Measurements from ENCODE around the gene GALNT6. TPM values are rescaled to one million over a fixed set of nuclear protein-coding genes. Genes with fewer than 3 reads are reported as not detected.

Gene GALNT6
- total RNA-seq, 1 donor from 2014 or later = 0.90 TPM

- H3K27ac Mint-ChIP-seq (ENCODE audit: unreplicated experiment) = no peak overlapping the region
- no peaks in the 10 kb centered on the region for H3K36me3 Mint-ChIP-seq (ENCODE audit: low read depth)
- H3K4me1 Mint-ChIP-seq (ENCODE audit: low read depth) = peaks cover 8% of the 10 kb centered on the region
- DNase-seq (ENCODE audit: low spot score) = no peak
- H3K27me3 Mint-ChIP-seq (ENCODE audit: low read depth) = no peaks in the 10 kb centered on the region
- TF ChIP-seq, protein P1, sequence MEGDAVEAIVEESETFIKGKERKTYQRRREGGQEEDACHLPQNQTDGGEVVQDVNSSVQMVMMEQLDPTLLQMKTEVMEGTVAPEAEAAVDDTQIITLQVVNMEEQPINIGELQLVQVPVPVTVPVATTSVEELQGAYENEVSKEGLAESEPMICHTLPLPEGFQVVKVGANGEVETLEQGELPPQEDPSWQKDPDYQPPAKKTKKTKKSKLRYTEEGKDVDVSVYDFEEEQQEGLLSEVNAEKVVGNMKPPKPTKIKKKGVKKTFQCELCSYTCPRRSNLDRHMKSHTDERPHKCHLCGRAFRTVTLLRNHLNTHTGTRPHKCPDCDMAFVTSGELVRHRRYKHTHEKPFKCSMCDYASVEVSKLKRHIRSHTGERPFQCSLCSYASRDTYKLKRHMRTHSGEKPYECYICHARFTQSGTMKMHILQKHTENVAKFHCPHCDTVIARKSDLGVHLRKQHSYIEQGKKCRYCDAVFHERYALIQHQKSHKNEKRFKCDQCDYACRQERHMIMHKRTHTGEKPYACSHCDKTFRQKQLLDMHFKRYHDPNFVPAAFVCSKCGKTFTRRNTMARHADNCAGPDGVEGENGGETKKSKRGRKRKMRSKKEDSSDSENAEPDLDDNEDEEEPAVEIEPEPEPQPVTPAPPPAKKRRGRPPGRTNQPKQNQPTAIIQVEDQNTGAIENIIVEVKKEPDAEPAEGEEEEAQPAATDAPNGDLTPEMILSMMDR (IDR thresholded peaks at IDR 0.05) = no peak
- H3K4me3 Mint-ChIP-seq (ENCODE audit: unreplicated experiment) = no peak overlapping the region
- H3K9me3 Mint-ChIP-seq (ENCODE audit: low read depth) = no peaks in the 10 kb centered on the region
Measured at GRCh38 chr12:51329742-51330141, 61.5 kb downstream of the GALNT6 start.

GRCh38 chr12:51328587-51328986 is 62.6 kb downstream of the GALNT6 start:
- Mint-ChIP-seq H3K4me1 (ENCODE audit: low read depth) (peaks cover 8% of the 10 kb centered on the region), H3K36me3 (ENCODE audit: low read depth) (no peaks in the 10 kb centered on the region), H3K9me3 (ENCODE audit: low read depth) (no peaks in the 10 kb centered on the region), H3K27me3 (ENCODE audit: low read depth) (no peaks in the 10 kb centered on the region), H3K27ac (ENCODE audit: unreplicated experiment) (no peak overlapping the region), H3K4me3 (ENCODE audit: unreplicated experiment) (no peak overlapping the region)
- no peak for DNase-seq (ENCODE audit: low spot score)
- TF ChIP-seq, protein P1 (IDR thresholded peaks at IDR 0.05) = no peak

DNA sequence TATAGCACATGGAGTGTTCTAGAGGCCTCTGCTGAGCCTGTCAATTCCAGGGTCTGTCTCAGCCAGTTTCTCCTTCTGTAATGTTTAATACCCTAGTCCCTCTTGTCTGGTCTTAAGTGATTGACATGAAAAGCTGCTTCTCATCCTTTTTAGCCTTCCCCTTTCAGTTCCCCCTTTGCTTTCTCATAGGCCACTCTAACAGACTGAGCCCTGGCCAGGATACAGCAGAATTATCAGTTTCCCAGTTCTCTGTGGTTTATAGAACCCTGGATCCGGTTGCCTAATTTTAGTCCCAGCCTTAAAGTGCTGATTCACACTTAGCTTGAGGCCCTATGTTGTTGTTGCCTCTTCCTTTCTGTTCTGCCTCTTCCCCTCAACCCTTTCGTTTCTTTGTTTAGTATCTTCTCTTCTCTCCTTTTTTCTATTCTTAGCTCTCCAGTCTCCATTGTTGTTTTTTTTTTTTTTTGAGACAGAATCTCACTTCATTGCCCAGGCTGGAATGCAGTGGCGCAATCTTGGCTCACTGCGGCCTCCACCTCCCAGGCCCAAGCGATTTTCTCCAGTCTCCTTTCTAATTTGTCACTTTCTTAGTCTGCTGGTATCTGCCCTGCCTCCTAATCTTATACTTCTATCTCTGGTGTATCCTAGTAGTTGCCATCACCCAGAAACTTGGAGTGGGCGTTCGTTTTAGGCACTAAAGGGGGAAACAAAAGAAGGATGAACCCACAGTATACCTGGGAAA is 64.3 kb downstream of the GALNT6 start:
- Mint-ChIP-seq H3K9me3 (ENCODE audit: low read depth) (no peaks in the 10 kb centered on the region), H3K36me3 (ENCODE audit: low read depth) (no peaks in the 10 kb centered on the region), H3K27me3 (ENCODE audit: low read depth) (no peaks in the 10 kb centered on the region), H3K4me1 (ENCODE audit: low read depth) (peaks cover 8% of the 10 kb centered on the region), H3K4me3 (ENCODE audit: unreplicated experiment) (no peak overlapping the region), H3K27ac (ENCODE audit: unreplicated experiment) (peak overlapping the region; percentile 93)
- TF ChIP-seq, protein P1 (IDR thresholded peaks at IDR 0.05) = no peak
- DNase-seq (ENCODE audit: low spot score) = no peak

DNA sequence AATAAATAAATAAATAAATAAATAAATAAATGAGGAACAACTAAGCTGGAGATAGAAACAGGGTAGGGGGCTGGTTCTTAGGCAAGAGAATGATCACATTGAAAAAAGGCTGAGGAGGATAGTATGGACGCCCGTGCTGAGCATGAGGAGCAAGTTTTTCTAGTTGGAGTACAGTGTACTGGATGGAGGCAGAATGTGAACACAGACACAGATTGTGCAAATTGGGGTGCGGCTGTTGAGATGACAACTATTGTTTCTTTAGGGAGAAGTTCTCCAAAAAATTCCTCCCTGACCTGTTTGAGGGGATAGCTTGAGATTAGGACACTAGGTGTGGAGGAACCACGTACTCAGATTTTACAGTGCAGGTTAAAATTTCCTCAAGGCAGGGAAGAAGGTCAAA is 66.3 kb downstream of the GALNT6 start:
- Mint-ChIP-seq H3K9me3 (ENCODE audit: low read depth) (no peaks in the 10 kb centered on the region), H3K27me3 (ENCODE audit: low read depth) (no peaks in the 10 kb centered on the region), H3K27ac (ENCODE audit: unreplicated experiment) (no peak overlapping the region), H3K36me3 (ENCODE audit: low read depth) (no peaks in the 10 kb centered on the region), H3K4me1 (ENCODE audit: low read depth) (peaks cover 8% of the 10 kb centered on the region), H3K4me3 (ENCODE audit: unreplicated experiment) (no peak overlapping the region)
- TF ChIP-seq, protein P1 (IDR thresholded peaks at IDR 0.05) = no peak
- no peak for DNase-seq (ENCODE audit: low spot score)

- H3K4me3 Mint-ChIP-seq (ENCODE audit: unreplicated experiment) = no peak within 1 kb of the TSS
- H3K36me3 Mint-ChIP-seq (ENCODE audit: low read depth) = no peaks in the 10 kb centered on the region
- DNase-seq (ENCODE audit: low spot score) = no peak
- H3K27ac Mint-ChIP-seq (ENCODE audit: unreplicated experiment) = no peak within 1 kb of the TSS
- TF ChIP-seq, protein P1 (IDR thresholded peaks at IDR 0.05) = no peak
- H3K27me3 Mint-ChIP-seq (ENCODE audit: low read depth) = no peaks in the 10 kb centered on the region
- no peaks in the 10 kb centered on the region for H3K9me3 Mint-ChIP-seq (ENCODE audit: low read depth)
- peaks cover 8% of the 10 kb centered on the region for H3K4me1 Mint-ChIP-seq (ENCODE audit: low read depth)
Measured at GRCh38 chr12:51323966-51324895, 67.0 kb downstream of the GALNT6 start, which contains the start of gene BIN2. Gene BIN2 (minus strand): TSS chr12:51324174. CDS start chr12:51324102, 72 bp downstream.

Measured in chondrocyte (in vitro differentiated cells).